Measurements from ENCODE around the gene AFTPH. TPM values are rescaled to one million over a fixed set of nuclear protein-coding genes. Genes with fewer than 3 reads are reported as not detected.

AFTPH gene
- total RNA-seq, 1 experiment from 2014 or later = 14.9 TPM

GRCh38 chr2:64591188-64591587 is 67.1 kb downstream of the AFTPH start (continued):
- TF ChIP-seq E2F1 (CRISPR knock-in tag; IDR thresholded peaks at IDR 0.05) = no peak
- no peak for TF ChIP-seq ESRRA (CRISPR knock-in tag; IDR thresholded peaks at IDR 0.05; ENCODE audit: borderline replicate concordance)

- H3K36me3 Mint-ChIP-seq = peaks cover 15% of the 10 kb centered on the region; the same call in 1 of the 2 replicates
- POLR2A ChIA-PET = no interaction called here
- H3K27ac Mint-ChIP-seq = no peak overlapping the region
- ATAC-seq = no peak
- DNase-seq (ENCODE audit: low spot score) = no peak
- CTCF ChIA-PET = interaction anchor here (1.1 to 2.6 kb wide), 2 partner anchors 262 to 280 kb away, joined by 3 to 16 read pairs; no protein-coding TSS in a partner anchor
- no peak overlapping the region for H3K4me3 Mint-ChIP-seq
- no peaks in the 10 kb centered on the region for H3K27me3 Mint-ChIP-seq (ENCODE audit: low read depth)
- H3K9me3 Mint-ChIP-seq = no peaks in the 10 kb centered on the region
- H3K4me1 Mint-ChIP-seq = no peaks in the 10 kb centered on the region
- TF ChIP-seq ZNF219 (CRISPR knock-in tag; IDR thresholded peaks at IDR 0.05; ENCODE audit: borderline replicate concordance) = no peak
- no peak for TF ChIP-seq SP1 (CRISPR knock-in tag; conservative IDR thresholded peaks at IDR 0.05)
- TF ChIP-seq, protein P1, sequence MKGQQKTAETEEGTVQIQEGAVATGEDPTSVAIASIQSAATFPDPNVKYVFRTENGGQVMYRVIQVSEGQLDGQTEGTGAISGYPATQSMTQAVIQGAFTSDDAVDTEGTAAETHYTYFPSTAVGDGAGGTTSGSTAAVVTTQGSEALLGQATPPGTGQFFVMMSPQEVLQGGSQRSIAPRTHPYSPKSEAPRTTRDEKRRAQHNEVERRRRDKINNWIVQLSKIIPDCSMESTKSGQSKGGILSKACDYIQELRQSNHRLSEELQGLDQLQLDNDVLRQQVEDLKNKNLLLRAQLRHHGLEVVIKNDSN (CRISPR knock-in tag; IDR thresholded peaks at IDR 0.05) = no peak
- no peak for TF ChIP-seq NR3C1 (CRISPR knock-in tag; conservative IDR thresholded peaks at IDR 0.05; ENCODE audit: low read depth)
- TF ChIP-seq SMAD4 (CRISPR knock-in tag; IDR thresholded peaks at IDR 0.05) = no peak
- TF ChIP-seq ZNF396 (CRISPR knock-in tag; IDR thresholded peaks at IDR 0.05; ENCODE audit: borderline replicate concordance) = no peak
- TF ChIP-seq GABPB1 (CRISPR knock-in tag; IDR thresholded peaks at IDR 0.05) = no peak
- TF ChIP-seq TEAD1 (CRISPR knock-in tag; IDR thresholded peaks at IDR 0.05) = no peak
- no peak for TF ChIP-seq IRF2 (CRISPR knock-in tag; IDR thresholded peaks at IDR 0.05; ENCODE audit: borderline replicate concordance, low read depth)
- TF ChIP-seq, protein P2, sequence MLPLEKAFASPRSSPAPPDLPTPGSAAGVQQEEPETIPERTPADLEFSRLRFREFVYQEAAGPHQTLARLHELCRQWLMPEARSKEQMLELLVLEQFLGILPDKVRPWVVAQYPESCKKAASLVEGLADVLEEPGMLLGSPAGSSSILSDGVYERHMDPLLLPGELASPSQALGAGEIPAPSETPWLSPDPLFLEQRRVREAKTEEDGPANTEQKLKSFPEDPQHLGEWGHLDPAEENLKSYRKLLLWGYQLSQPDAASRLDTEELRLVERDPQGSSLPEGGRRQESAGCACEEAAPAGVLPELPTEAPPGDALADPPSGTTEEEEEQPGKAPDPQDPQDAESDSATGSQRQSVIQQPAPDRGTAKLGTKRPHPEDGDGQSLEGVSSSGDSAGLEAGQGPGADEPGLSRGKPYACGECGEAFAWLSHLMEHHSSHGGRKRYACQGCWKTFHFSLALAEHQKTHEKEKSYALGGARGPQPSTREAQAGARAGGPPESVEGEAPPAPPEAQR (CRISPR knock-in tag; IDR thresholded peaks at IDR 0.05) = no peak
- TF ChIP-seq, protein P3, sequence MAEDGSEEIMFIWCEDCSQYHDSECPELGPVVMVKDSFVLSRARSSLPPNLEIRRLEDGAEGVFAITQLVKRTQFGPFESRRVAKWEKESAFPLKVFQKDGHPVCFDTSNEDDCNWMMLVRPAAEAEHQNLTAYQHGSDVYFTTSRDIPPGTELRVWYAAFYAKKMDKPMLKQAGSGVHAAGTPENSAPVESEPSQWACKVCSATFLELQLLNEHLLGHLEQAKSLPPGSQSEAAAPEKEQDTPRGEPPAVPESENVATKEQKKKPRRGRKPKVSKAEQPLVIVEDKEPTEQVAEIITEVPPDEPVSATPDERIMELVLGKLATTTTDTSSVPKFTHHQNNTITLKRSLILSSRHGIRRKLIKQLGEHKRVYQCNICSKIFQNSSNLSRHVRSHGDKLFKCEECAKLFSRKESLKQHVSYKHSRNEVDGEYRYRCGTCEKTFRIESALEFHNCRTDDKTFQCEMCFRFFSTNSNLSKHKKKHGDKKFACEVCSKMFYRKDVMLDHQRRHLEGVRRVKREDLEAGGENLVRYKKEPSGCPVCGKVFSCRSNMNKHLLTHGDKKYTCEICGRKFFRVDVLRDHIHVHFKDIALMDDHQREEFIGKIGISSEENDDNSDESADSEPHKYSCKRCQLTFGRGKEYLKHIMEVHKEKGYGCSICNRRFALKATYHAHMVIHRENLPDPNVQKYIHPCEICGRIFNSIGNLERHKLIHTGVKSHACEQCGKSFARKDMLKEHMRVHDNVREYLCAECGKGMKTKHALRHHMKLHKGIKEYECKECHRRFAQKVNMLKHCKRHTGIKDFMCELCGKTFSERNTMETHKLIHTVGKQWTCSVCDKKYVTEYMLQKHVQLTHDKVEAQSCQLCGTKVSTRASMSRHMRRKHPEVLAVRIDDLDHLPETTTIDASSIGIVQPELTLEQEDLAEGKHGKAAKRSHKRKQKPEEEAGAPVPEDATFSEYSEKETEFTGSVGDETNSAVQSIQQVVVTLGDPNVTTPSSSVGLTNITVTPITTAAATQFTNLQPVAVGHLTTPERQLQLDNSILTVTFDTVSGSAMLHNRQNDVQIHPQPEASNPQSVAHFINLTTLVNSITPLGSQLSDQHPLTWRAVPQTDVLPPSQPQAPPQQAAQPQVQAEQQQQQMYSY (CRISPR knock-in tag; IDR thresholded peaks at IDR 0.05) = no peak
- TF ChIP-seq ATF2 (CRISPR knock-in tag; IDR thresholded peaks at IDR 0.05; ENCODE audit: borderline replicate concordance, low read depth) = no peak
- no peak for TF ChIP-seq CBFB (CRISPR knock-in tag; IDR thresholded peaks at IDR 0.05; ENCODE audit: low read depth)
- no peak for TF ChIP-seq GRHL2 (CRISPR knock-in tag; IDR thresholded peaks at IDR 0.05; ENCODE audit: insufficient replicate concordance, severe bottlenecking)
- no peak for TF ChIP-seq SOX15 (CRISPR knock-in tag; IDR thresholded peaks at IDR 0.05)
- TF ChIP-seq MAX (CRISPR knock-in tag; IDR thresholded peaks at IDR 0.05) = no peak
- no peak for TF ChIP-seq SMAD3 (CRISPR knock-in tag; IDR thresholded peaks at IDR 0.05; ENCODE audit: borderline replicate concordance)
- TF ChIP-seq CREM (CRISPR knock-in tag; IDR thresholded peaks at IDR 0.05) = no peak
- no peak for TF ChIP-seq ZNF671 (CRISPR knock-in tag; IDR thresholded peaks at IDR 0.05)
- TF ChIP-seq, protein P4, sequence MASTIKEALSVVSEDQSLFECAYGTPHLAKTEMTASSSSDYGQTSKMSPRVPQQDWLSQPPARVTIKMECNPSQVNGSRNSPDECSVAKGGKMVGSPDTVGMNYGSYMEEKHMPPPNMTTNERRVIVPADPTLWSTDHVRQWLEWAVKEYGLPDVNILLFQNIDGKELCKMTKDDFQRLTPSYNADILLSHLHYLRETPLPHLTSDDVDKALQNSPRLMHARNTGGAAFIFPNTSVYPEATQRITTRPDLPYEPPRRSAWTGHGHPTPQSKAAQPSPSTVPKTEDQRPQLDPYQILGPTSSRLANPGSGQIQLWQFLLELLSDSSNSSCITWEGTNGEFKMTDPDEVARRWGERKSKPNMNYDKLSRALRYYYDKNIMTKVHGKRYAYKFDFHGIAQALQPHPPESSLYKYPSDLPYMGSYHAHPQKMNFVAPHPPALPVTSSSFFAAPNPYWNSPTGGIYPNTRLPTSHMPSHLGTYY (CRISPR knock-in tag; IDR thresholded peaks at IDR 0.05) = no peak
Measured at GRCh38 chr2:64593035-64593655, 69.0 kb downstream of the AFTPH start.
